WTC11 (cell line): ENCODE results near the gene CLHC1.

Experiments
- ETV6 ChIP-seq: sonication (generic); formaldehyde crosslinking; IDR thresholded peaks from 2 replicates; pipeline ENCODE4 v1.8.1; 2022; ENCODE audit warnings: mild to moderate bottlenecking, missing genetic modification reagents
- NR3C1 ChIP-seq: sonication (generic); formaldehyde crosslinking; conservative IDR thresholded peaks from 2 replicates; pipeline ENCODE4 v1.8.1; 2023; ENCODE audit warnings: low read depth, mild to moderate bottlenecking, missing genetic modification reagents
- ZNF263 ChIP-seq: sonication (generic); formaldehyde crosslinking; IDR thresholded peaks from 2 replicates; pipeline ENCODE4 v1.8.1; 2022; ENCODE audit warnings: low read depth, mild to moderate bottlenecking, moderate library complexity, missing genetic modification reagents
- TF ChIP-seq, protein P1 (sequence below): sonication (generic); formaldehyde crosslinking; IDR thresholded peaks from 2 replicates; pipeline ENCODE4 v1.8.0; 2023; ENCODE audit warnings: missing genetic modification reagents, mild to moderate bottlenecking, borderline replicate concordance
- TF ChIP-seq, protein P2 (sequence below): fragments of 200-600 bp; IDR thresholded peaks from 2 replicates; pipeline ENCODE4 v1.8.0; 2022; ENCODE audit warnings: antibody characterized with exemption

- TF ChIP-seq, protein P1, sequence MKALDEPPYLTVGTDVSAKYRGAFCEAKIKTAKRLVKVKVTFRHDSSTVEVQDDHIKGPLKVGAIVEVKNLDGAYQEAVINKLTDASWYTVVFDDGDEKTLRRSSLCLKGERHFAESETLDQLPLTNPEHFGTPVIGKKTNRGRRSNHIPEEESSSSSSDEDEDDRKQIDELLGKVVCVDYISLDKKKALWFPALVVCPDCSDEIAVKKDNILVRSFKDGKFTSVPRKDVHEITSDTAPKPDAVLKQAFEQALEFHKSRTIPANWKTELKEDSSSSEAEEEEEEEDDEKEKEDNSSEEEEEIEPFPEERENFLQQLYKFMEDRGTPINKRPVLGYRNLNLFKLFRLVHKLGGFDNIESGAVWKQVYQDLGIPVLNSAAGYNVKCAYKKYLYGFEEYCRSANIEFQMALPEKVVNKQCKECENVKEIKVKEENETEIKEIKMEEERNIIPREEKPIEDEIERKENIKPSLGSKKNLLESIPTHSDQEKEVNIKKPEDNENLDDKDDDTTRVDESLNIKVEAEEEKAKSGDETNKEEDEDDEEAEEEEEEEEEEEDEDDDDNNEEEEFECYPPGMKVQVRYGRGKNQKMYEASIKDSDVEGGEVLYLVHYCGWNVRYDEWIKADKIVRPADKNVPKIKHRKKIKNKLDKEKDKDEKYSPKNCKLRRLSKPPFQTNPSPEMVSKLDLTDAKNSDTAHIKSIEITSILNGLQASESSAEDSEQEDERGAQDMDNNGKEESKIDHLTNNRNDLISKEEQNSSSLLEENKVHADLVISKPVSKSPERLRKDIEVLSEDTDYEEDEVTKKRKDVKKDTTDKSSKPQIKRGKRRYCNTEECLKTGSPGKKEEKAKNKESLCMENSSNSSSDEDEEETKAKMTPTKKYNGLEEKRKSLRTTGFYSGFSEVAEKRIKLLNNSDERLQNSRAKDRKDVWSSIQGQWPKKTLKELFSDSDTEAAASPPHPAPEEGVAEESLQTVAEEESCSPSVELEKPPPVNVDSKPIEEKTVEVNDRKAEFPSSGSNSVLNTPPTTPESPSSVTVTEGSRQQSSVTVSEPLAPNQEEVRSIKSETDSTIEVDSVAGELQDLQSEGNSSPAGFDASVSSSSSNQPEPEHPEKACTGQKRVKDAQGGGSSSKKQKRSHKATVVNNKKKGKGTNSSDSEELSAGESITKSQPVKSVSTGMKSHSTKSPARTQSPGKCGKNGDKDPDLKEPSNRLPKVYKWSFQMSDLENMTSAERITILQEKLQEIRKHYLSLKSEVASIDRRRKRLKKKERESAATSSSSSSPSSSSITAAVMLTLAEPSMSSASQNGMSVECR = no peak
- TF ChIP-seq, protein P2, sequence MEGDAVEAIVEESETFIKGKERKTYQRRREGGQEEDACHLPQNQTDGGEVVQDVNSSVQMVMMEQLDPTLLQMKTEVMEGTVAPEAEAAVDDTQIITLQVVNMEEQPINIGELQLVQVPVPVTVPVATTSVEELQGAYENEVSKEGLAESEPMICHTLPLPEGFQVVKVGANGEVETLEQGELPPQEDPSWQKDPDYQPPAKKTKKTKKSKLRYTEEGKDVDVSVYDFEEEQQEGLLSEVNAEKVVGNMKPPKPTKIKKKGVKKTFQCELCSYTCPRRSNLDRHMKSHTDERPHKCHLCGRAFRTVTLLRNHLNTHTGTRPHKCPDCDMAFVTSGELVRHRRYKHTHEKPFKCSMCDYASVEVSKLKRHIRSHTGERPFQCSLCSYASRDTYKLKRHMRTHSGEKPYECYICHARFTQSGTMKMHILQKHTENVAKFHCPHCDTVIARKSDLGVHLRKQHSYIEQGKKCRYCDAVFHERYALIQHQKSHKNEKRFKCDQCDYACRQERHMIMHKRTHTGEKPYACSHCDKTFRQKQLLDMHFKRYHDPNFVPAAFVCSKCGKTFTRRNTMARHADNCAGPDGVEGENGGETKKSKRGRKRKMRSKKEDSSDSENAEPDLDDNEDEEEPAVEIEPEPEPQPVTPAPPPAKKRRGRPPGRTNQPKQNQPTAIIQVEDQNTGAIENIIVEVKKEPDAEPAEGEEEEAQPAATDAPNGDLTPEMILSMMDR = no peak
- no peak for TF ChIP-seq ETV6
- TF ChIP-seq ZNF263 (CRISPR knock-in tag) = no peak
- no peak for TF ChIP-seq NR3C1
These were observed 27.1 kb downstream of the CLHC1 start for GRCh38 chr2:55204950-55205349.
